NCI-H748 (cell line): ENCODE data around the gene FIZ1.

Source experiments
- DNase-seq: peaks from one replicate; lab custom pipeline; 2025; ENCODE audit not compliant: unreplicated experiment; lab: John Stamatoyannopoulos, UW

FIZ1 gene

GRCh38 chr19:55635856-55636440 is 36.6 kb upstream of the FIZ1 start:
- no peak for DNase-seq

- DNase-seq = no peak
Observed at GRCh38 chr19:55635334-55635717, 36.0 kb upstream of the FIZ1 start.

DNA sequence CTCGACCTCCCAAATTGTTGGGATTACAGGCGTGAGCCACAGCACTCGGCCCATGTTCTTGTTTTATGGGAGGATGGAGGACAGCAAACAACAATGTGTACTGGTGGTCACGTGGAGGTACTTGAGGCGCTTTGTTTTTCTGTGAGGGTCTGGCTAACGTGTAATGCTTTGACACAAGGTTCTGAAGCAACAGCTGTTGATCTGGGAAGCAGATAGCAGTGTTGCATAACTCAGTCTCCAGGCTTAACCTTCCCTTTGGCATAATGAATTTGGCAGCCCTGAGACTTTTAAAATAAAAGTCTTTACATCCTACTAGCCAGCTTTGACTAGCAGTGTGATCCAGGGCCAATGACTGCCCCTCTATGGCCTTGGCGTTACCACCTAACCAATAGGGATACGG is 34.5 kb upstream of the FIZ1 start:
- no peak for DNase-seq

- peak; percentile 96 for DNase-seq
Observed at GRCh38 chr19:55632463-55632834, 33.1 kb upstream of the FIZ1 start.

DNA sequence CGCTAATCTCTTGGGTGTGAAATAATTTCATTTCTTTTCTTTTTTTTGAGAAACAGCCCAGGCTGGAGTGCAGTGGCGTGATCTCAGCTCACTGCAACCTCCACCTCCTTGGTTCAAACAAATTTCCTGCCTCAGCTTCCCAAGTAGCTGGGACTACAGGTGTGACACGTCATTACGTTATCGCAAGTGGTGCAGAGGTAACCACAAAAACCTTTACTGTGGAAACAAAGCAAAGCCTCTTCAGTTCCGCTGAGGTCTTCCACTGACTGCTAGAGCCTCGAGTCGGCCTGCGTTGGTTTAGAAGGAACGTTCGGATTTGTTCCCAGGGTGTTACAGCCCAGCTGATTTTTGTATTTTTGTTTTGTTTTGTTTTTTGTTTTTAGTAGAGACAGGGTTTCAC is 27.0 kb upstream of the FIZ1 start:
- DNase-seq = no peak

DNA sequence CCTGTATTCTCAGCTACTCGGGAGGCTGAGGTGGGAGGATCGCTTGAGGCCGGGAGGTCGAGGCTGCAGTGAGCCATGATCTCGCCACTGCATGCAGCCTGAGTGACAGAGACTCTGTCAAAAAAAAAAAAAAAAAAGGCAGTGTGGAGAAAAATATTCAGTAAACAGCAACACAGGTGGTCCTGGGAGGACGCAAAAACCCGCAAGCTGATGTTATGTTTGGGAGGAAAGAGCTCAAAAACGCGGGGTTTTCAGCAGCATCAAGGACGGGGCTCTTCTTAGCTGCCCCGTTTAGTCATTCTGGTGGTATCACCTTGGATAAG is 25.6 kb upstream of the FIZ1 start:
- DNase-seq = no peak

DNA sequence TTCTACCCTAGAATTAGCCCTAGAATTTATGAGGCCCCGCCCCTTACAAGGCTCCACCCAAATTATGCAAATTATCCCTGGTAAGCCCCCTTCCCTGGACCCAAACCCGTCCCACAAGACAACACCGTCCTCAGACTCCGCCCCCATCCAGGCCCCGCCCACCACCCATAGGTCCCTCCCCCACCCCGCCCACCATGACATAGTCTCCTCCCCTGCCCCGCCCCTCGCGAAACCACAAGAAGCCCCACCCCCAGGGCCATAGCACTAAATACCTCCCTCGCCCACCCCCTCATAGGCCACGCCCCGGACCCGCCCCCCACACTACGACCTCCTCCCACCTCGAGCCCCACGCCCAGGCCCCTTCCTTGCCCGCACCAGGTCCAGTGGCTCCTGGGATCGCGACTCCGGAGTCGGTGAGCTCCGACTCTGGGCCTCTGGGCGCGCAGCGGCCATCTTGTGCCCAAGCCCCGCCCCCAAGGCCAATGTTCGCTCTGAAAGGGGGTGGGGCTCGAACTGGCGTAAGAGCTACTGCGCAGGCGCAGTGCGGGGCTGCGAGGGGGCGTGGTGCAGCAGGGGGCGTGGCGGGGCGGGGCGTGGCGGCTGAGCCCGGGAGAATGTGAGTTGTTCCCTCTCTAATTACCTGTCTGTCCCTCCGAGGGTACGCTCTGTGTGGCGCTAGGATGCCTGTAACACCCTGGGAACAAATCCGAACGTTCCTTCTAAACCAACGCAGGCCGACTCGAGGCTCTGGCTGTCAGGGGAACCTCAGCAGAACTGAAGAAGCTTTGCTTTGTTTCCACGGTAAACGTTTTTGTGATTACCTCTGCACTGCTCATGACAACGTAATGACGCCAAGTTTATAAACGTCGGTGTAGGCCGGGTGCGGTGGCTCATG is 25.0 kb upstream of the FIZ1 start, which contains the start of gene ZNF784:
ZNF784 (minus strand) TSS at position 458 of the 895 bp plus-strand sequence; CDS start at position 453, 5 bp downstream.
- DNase-seq = peak; percentile 95

GRCh38 chr19:55623561-55623960 is 24.2 kb upstream of the FIZ1 start:
- DNase-seq = no peak

GRCh38 chr19:55623130-55623529 is 23.8 kb upstream of the FIZ1 start:
- DNase-seq = no peak

GRCh38 chr19:55622242-55622969 is 23.1 kb upstream of the FIZ1 start:
- no peak for DNase-seq

- no peak for DNase-seq
Observed at GRCh38 chr19:55621673-55622231, 22.4 kb upstream of the FIZ1 start.

- DNase-seq = no peak
Observed at GRCh38 chr19:55621205-55621672, 21.9 kb upstream of the FIZ1 start.

DNA sequence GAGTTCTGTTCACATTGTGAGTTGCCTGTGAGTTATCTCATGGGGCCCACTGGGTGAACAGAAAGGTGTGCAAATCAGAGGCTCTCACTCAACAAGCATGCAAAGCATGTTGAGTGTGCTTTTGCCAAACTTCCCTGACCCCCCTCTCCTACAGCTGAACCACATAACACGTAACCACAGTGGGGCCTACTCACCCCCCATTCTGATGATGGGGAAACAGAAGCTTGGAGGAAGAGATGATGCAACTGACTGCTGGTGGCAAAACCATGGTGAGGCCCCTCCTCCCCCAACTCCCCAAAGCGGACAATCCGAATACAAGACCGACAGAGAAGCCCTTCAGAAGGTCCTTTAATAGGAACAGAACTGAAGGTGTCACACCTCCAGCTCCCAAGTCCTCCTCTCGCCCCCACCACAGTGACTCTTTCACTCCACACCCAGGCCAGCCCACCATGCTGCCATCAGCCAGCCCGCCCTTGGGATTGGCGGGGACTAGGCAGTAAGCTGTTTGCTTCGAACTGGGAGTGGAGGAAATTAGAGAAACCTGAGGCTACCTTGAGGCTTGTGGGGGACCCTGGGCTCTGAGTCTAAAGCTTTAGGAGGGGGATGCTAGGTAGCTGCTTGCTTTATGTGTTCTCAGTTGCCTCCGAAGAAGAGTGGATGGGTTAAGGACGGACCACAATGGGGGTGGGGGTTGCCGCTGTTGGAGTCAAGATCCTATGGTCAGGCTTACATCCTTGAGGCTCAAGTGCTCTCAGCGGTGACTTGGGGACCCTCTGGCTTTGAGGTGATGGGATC is 21.3 kb upstream of the FIZ1 start:
- no peak for DNase-seq

DNA sequence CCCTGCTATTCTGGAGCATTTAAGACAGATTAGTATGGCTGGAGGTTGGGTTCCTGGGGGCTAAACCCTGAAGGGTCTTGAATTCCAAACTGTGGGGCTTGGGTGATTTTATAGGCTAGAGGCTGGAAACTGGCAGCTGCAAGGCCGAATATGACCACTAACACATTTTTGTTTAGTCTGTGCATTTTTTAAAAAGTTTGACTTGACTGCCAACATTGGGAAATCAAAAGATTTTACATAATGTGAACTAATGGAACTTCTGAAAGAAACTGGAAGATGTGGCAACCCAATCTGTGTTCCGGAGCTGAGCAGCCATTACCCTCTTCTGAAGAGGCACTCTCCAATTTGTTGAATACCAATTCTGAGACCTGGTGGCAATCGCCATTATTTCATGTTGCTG is 20.0 kb upstream of the FIZ1 start:
- DNase-seq = no peak

DNA sequence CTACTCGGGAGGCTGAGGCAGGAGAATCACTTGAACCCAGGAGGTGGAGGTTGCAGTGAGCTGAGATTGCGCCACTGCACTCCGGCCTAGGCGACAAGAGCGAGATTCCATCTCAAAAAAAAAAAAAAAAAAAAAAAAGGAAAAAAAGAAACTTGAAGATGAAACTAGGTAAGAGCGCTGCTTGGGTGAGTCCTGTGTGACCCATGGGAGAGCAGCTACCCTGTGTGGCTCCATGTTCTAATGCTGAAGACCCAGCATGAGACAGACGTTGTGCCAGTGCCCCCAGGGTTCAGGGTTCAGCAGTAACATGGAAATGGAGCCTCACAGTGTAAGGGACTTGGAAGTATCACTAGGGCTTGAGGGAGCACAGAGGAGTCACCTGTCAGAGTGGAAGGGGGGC is 19.1 kb upstream of the FIZ1 start:
- no peak for DNase-seq

GRCh38 chr19:55617426-55617825 is 18.1 kb upstream of the FIZ1 start:
- DNase-seq = no peak

- no peak for DNase-seq
Observed at GRCh38 chr19:55616395-55616875, 17.1 kb upstream of the FIZ1 start.

GRCh38 chr19:55615543-55616394 is 16.5 kb upstream of the FIZ1 start:
- no peak for DNase-seq

GRCh38 chr19:55614711-55615542 is 15.6 kb upstream of the FIZ1 start:
- DNase-seq = no peak
